Stimulated activated CD4-positive, alpha-beta T cell treated with anti-CD3 and anti-CD28 coated beads, Interleukin-12 subunit alpha, Interleukin-12 subunit beta, amount 100 ng/mL, for 48 hours (primary cell): ENCODE measurements around the gene CAMTA2.
"Not testable (repeated sequence)": the region's sequence is repeated elsewhere in the genome, so short reads cannot be mapped to it uniquely, and the experiment has no call there.

Experiments
- DNase-seq, 3 donors: peaks; one replicate each; pipeline ENCODE4 v3.0.0-alpha.2; 2020; ENCODE audit warnings: low read depth in 2 of 3, low spot score in 1 of 3

The CAMTA2 gene

GRCh38 chr17:4933646-4934045 is 53.8 kb downstream of the CAMTA2 start:
- DNase-seq = no peak

GRCh38 chr17:4932756-4933155 is 54.7 kb downstream of the CAMTA2 start:
- DNase-seq = no peak

- DNase-seq = no peak
These were observed 55.5 kb downstream of the CAMTA2 start, which contains the start of gene GP1BA for GRCh38 chr17:4931963-4932362. TSS of gene GP1BA (plus strand) at chr17:4932277. CDS start at chr17:4932605, 328 bp downstream.

GRCh38 chr17:4928881-4929280 is 58.6 kb downstream of the CAMTA2 start:
- no peak for DNase-seq

GRCh38 chr17:4926577-4927335 is 60.7 kb downstream of the CAMTA2 start:
- not testable (repeated sequence) for DNase-seq

- DNase-seq = no peak
These were observed 66.2 kb downstream of the CAMTA2 start for GRCh38 chr17:4921320-4921719.

- DNase-seq = no peak
These were observed 67.0 kb downstream of the CAMTA2 start for GRCh38 chr17:4920351-4921048.

GRCh38 chr17:4919511-4920047 is 67.9 kb downstream of the CAMTA2 start:
- no peak for DNase-seq
